HepG2 (cell line): Measurements from ENCODE around the gene XXYLT1. TPM values are rescaled to one million over a fixed set of nuclear protein-coding genes. Genes with fewer than 3 reads are reported as not detected.

Experiments used
- ATAC-seq: fragments of 200-7000 bp; cut with Tn5 transposase; 3 replicates; pipeline ENCODE4 v1.9.1; 2020; ENCODE audit warnings: mild to moderate bottlenecking, moderate library complexity
- BruUV-seq: library from RNA; stranded (reverse); fragments of 400-500 nt; replicated peaks from 2 replicates; lab custom pipeline; 2021; lab: Mats Ljungman, UMichigan
- CTCF ChIA-PET: fragments of 300-600 bp; formaldehyde crosslinking; extraction: SDS; loops from one replicate; lab custom pipeline; 2021; ENCODE audit warnings: low total read pairs, inconsistent platforms, low intra/inter-chr PET ratio; lab: Yijun Ruan, JAX
- POLR2A ChIA-PET: fragments of 350-600 bp; sonication (Branson Sonifier 250); formaldehyde crosslinking; loops from one replicate; lab custom pipeline; 2020; ENCODE audit warnings: antibody characterized with exemption, inconsistent platforms; lab: Yijun Ruan, JAX
- DNase-seq: peaks from one replicate; pipeline ENCODE4 v3.0.0-alpha.2; 2015; ENCODE audit warnings: low spot score
- FAIRE-seq: peaks from 3 replicates; lab custom pipeline; 2011; peaks lifted over from hg19 to GRCh38; lab: Jason Lieb, UNC
- H2AFZ ChIP-seq: one replicate; pipeline ENCODE4 v1.6.1; 2011; ENCODE audit warnings: low read length, inconsistent platforms
- H3K27ac ChIP-seq: fragments of 300-600 bp; 3 replicates; pipeline ENCODE4 v1.8.0; 2011; ENCODE audit warnings: mixed run types, mild to moderate bottlenecking, mixed read lengths, low read length, inconsistent platforms; ENCODE audit not compliant: insufficient read depth; ENCODE audit errors: extremely low read length
- H3K27me3 ChIP-seq, 2 experiments: fragments of 200-600 bp in 1 of 2; 2 replicates in 1 of 2; 3 replicates in 1 of 2; pipeline versions ENCODE4 v1.6.0 to v1.8.0; 2011; ENCODE audit warnings: low read length in 2 of 2, mild to moderate bottlenecking in 2 of 2, moderate library complexity in 2 of 2, inconsistent platforms in 1 of 2; ENCODE audit not compliant: insufficient read depth in 2 of 2, control insufficient read depth in 1 of 2
- H3K36me3 ChIP-seq, 2 experiments: fragments of 200-600 bp in 1 of 2; replicated peaks in 1 of 2; 2 replicates in 1 of 2; 3 replicates in 1 of 2; pipeline versions ENCODE4 v1.5.1 to v1.8.0; 2011; ENCODE audit warnings: low read length in 2 of 2, inconsistent platforms in 1 of 2; ENCODE audit not compliant: insufficient read depth in 2 of 2, control insufficient read depth in 1 of 2
- H3K4me1 ChIP-seq: 2 replicates; pipeline ENCODE4 v1.5.1; 2012; ENCODE audit warnings: low read length, inconsistent platforms; ENCODE audit not compliant: insufficient read depth
- H3K4me2 ChIP-seq: 2 replicates; pipeline ENCODE4 v1.6.0; 2011; ENCODE audit warnings: low read depth, low read length, inconsistent platforms
- H3K4me3 ChIP-seq, 3 experiments: fragments of 200-600 bp in 1 of 3; sonication (generic), shearing (Covaris generic) in 1 of 3; replicated peaks in 1 of 3; 2 replicates each; pipeline ENCODE4 v1.5.1; 2011 to 2016; ENCODE audit warnings: low read length in 3 of 3, inconsistent platforms in 2 of 3, low read depth in 2 of 3, mild to moderate bottlenecking in 2 of 3, control low read depth in 1 of 3, mixed read lengths in 1 of 3; ENCODE audit not compliant: insufficient read depth in 1 of 3
- H3K79me2 ChIP-seq: one replicate; pipeline ENCODE4 v1.6.1; 2011; ENCODE audit warnings: low read length, inconsistent platforms; ENCODE audit not compliant: insufficient read depth
- H3K9ac ChIP-seq: 2 replicates; pipeline ENCODE4 v1.6.0; 2011; ENCODE audit warnings: mild to moderate bottlenecking, low read depth, low read length, inconsistent platforms; ENCODE audit not compliant: insufficient read depth
- H3K9me3 ChIP-seq: 2 replicates; pipeline ENCODE4 v1.5.1; 2012; ENCODE audit warnings: mild to moderate bottlenecking, low read length
- H4K20me1 ChIP-seq: 2 replicates; pipeline ENCODE4 v1.6.0; 2011; ENCODE audit warnings: inconsistent platforms, mild to moderate bottlenecking, low read length, moderate library complexity; ENCODE audit not compliant: insufficient read depth
- ARNT ChIP-seq: fragments of 450-650 bp; IDR thresholded peaks from 2 replicates; pipeline ENCODE4 v1.6.1; 2017
- FOXJ3 ChIP-seq: sonication (generic); formaldehyde crosslinking; IDR thresholded peaks from 2 replicates; pipeline ENCODE4 v1.4.0; 2020; ENCODE audit warnings: missing genetic modification reagents, mild to moderate bottlenecking, borderline replicate concordance
- GRHL1 ChIP-seq: sonication (generic); formaldehyde crosslinking; conservative IDR thresholded peaks from 2 replicates; pipeline ENCODE4 v1.8.0; 2022; ENCODE audit warnings: missing genetic modification reagents
- ISL2 ChIP-seq: sonication (generic); formaldehyde crosslinking; IDR thresholded peaks from 2 replicates; pipeline ENCODE4 v1.5.0; 2020; ENCODE audit warnings: missing genetic modification reagents
- MAFK ChIP-seq, 2 experiments: IDR thresholded peaks in 1 of 2; conservative IDR thresholded peaks in 1 of 2; 2 replicates each; pipeline ENCODE4 v1.6.1; 2011; ENCODE audit warnings: improper control_type of control experiment in 2 of 2, low read length in 2 of 2
- NAIF1 ChIP-seq: sonication (generic); formaldehyde crosslinking; IDR thresholded peaks from 2 replicates; pipeline ENCODE4 v1.5.0; 2020; ENCODE audit warnings: mild to moderate bottlenecking, missing genetic modification reagents, borderline replicate concordance
- NCOA1 ChIP-seq: sonication (generic); formaldehyde crosslinking; IDR thresholded peaks from 2 replicates; pipeline ENCODE4 v1.9.0; 2021; ENCODE audit warnings: missing genetic modification reagents
- REST ChIP-seq, 2 experiments: IDR thresholded peaks; 2 replicates each; pipeline ENCODE4 v1.6.1; 2011 to 2012; ENCODE audit warnings: low read length in 2 of 2, borderline replicate concordance in 1 of 2, low read depth in 1 of 2, mild to moderate bottlenecking in 1 of 2, moderate library complexity in 1 of 2
- SNAPC2 ChIP-seq: sonication (generic); formaldehyde crosslinking; IDR thresholded peaks from 2 replicates; pipeline ENCODE4 v1.8.1; 2022; ENCODE audit warnings: mild to moderate bottlenecking, missing genetic modification reagents
- ZFP1 ChIP-seq: IDR thresholded peaks from 2 replicates; pipeline ENCODE4 v1.6.1; 2016
- ZFP36L1 ChIP-seq: sonication (generic); formaldehyde crosslinking; IDR thresholded peaks from 2 replicates; pipeline ENCODE4 v1.8.0; 2022; ENCODE audit warnings: mild to moderate bottlenecking, missing genetic modification reagents, moderate library complexity
- ZGPAT ChIP-seq: IDR thresholded peaks from 2 replicates; pipeline ENCODE4 v1.6.1; 2016; ENCODE audit warnings: mild to moderate bottlenecking
- ZNF331 ChIP-seq: sonication (generic); formaldehyde crosslinking; IDR thresholded peaks from 2 replicates; pipeline ENCODE4 v1.4.0; 2020; ENCODE audit warnings: missing genetic modification reagents
- WGBS: methylation state at CpG from one replicate; pipeline ENCODE4 v1.1.6; 2017; ENCODE audit warnings: low lambda C conversion rate; 5-methylcytosine and 5-hydroxymethylcytosine counted together
- in situ Hi-C: cut with HindIII; loops from 2 replicates; pipeline ENCODE4 v1.10.0; 2017; ENCODE audit warnings: low pct_unique_long_range_greater_than_20kb; ENCODE audit not compliant: extremely low pct_ligation_motif_present
- intact Hi-C: fragments of 100-400 bp; cut with micrococcal nuclease; formaldehyde crosslinking; loops from one replicate; pipeline ENCODE4 v1.10.0; 2022; ENCODE audit not compliant: unreplicated experiment
- polyA plus RNA-seq, 8 experiments: library from polyadenylated mRNA; depleted of rRNA in 3 of 8; stranded (reverse) in 7 of 8; unstranded in 1 of 8; fragments of >200 nt; fragmentation: Illumina TruSeq in 4 of 8; extraction: Trizol in 4 of 8; gene quantifications; 2 replicates each; pipeline versions ENCODE4 v1.2.1 to v1.2.3, GENCODE V29; 2011 to 2016; ENCODE audit warnings: low read depth in 4 of 8, missing spikeins in 1 of 8, mixed read lengths in 1 of 8; ENCODE audit not compliant: insufficient read depth in 1 of 8
- total RNA-seq, 5 experiments: library from RNA; depleted of rRNA; stranded (reverse); fragments of >200 nt; fragmentation: Illumina TruSeq; extraction: Trizol; gene quantifications; 2 replicates each; pipeline ENCODE4 v1.2.3, GENCODE V29; 2016; ENCODE audit warnings: low read depth in 1 of 5

Gene XXYLT1
- total and polyA plus RNA-seq, 2 of the 13 experiments (the other 11 are each of a cell fraction or from before 2014, with no cell fraction given) = 17.7 to 19.0 TPM

- BruUV-seq = no TSS peak
- H3K4me1 ChIP-seq = peaks cover 97% of the 10 kb centered on the region
- TF ChIP-seq MAFK (conservative IDR thresholded peaks at IDR 0.05 in 1 of 2, IDR thresholded peaks at IDR 0.05 in 1 of 2; ENCODE audit: low read length in 2 of 2) (peak; percentile 57 to 66; a peak in 3 of 4 replicates), ZFP36L1 (CRISPR knock-in tag) (no peak), FOXJ3 (CRISPR knock-in tag) (peak; percentile 96), ZFP1 (CRISPR knock-in tag) (peak; percentile 76), NAIF1 (CRISPR knock-in tag) (peak; percentile 44; the same call in 1 of the 2 replicates), REST (IDR thresholded peaks at IDR 0.05; ENCODE audit: borderline replicate concordance in 1 of 2, low read depth in 1 of 2, low read length in 2 of 2) (peak in 1 of 2 experiments; percentile 56; a peak in 1 of 4 replicates), NCOA1 (peak; percentile 99), GRHL1 (CRISPR knock-in tag) (no peak), ARNT (no peak), ZNF331 (peak; percentile 97), SNAPC2 (CRISPR knock-in tag) (no peak; the same call in 1 of the 2 replicates), ZGPAT (CRISPR knock-in tag) (peak; percentile 95), ISL2 (CRISPR knock-in tag) (peak; percentile 99)
These were observed 106.2 kb downstream of the XXYLT1 start for GRCh38 chr3:195164573-195165264.

More at GRCh38 chr3:195164573-195165264, 106.2 kb downstream of the XXYLT1 start:
- DNase-seq (peak; percentile 99), FAIRE-seq (peak; percentile 87), ATAC-seq (peak; percentile 78)
- Histone ChIP-seq H3K4me3 (peak overlapping the region in 2 of 3 experiments; percentile 21 to 51; a peak in 4 of 6 replicates), H3K9ac (peak overlapping the region; percentile 85), H2AFZ (no peak overlapping the region), H4K20me1 (no peaks in the 10 kb centered on the region), H3K79me2 (peaks cover 3% of the 10 kb centered on the region), H3K27me3 (no peaks in the 10 kb centered on the region), H3K27ac (peak overlapping the region; percentile 100), H3K36me3 (no peaks in the 10 kb centered on the region), H3K4me2 (peak overlapping the region; percentile 77), H3K9me3 (no peaks in the 10 kb centered on the region)
- POLR2A ChIA-PET = interaction anchor here (1.8 kb wide), 1 partner anchor 10 kb away, joined by 5 read pairs; no protein-coding TSS in a partner anchor
- intact Hi-C loops (loop anchor here (2.0 to 5.0 kb wide), 3 partner anchors 34 to 482 kb away; no protein-coding TSS in a partner anchor), in situ Hi-C loops (no loop called here)
- 1% methylated on average over 6 of the region's 6 CpGs for WGBS
- CTCF ChIA-PET = interaction anchor here (1.2 kb wide), 1 partner anchor 95 kb away, joined by 3 read pairs; no protein-coding TSS in a partner anchor
